GM04504 (cell line): ENCODE data around the gene SLC4A4.
A peak's percentile ranks its signal among the peaks of the same experiment; 100 is the strongest.
"Not testable (repeated sequence)": the region's sequence is repeated elsewhere in the genome, so short reads cannot be mapped to it uniquely, and the experiment has no call there.

Experiments
- DNase-seq: peaks from one replicate; pipeline ENCODE4 v3.0.0-alpha.2; 2012; ENCODE audit warnings: low read depth

SLC4A4 gene

GRCh38 chr4:71360844-71361243 lies 22.0 kb downstream of the SLC4A4 start:
- no peak for DNase-seq

GRCh38 chr4:71361476-71361875 lies 22.7 kb downstream of the SLC4A4 start:
- no peak for DNase-seq

GRCh38 chr4:71366766-71367165 lies 27.9 kb downstream of the SLC4A4 start:
- DNase-seq: no peak

DNA sequence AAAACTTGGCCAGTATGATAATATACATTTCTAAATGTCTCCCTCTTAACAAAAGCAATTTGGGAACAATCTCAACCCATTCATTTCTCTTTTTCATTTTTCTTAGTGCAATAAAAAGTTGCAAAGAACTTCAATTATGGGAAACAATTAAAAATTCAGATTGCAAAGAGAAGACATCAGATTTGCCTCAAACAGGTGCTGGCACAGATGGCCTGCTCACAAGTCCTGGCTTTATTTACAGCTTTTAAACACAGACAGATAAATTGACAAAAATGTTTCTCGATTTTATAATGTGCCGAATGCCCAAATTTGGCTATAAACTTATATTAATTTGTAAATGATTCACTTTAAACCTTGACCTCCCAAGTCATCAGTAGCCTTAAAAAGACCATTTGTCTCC lies 28.7 kb downstream of the SLC4A4 start:
- no peak for DNase-seq

DNA sequence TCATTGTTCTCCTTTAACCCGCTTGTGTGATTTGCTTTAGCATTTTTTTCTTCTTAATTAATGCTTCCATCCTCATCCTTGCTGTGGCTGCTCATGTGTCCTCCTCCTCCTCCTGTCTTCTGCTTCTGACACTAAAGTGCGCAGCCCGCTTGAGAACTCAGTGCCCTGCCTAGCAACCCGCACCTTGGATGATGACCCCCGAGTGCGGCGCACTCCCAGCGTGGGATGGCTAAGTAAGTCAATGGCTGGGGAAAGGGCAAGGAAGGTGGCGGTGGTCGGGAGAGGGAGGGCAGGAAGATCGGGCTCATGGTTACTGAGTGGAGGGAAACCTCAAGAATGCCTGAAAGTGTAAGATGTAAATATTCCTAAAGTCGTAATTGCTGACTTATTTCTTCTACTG lies 30.1 kb downstream of the SLC4A4 start:
- no peak for DNase-seq

DNA sequence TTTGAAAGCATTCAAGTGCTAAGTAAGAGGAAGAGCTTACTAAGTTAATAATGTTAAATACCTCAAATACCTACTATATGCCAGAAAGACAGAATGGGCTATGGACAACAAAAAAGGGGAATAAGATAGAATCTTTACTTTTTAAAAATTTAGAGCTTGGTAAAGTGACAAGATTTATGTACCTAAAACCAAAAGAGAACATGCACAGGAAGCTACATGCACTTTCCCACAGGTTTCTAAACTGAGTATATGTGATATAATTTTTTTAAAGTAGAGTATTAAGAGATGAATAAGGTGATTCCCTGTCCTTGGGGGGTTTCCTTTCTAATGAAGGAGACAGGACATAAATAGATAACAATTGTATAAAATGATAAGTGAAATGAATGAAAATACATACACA lies 30.7 kb downstream of the SLC4A4 start:
- DNase-seq: no peak

DNA sequence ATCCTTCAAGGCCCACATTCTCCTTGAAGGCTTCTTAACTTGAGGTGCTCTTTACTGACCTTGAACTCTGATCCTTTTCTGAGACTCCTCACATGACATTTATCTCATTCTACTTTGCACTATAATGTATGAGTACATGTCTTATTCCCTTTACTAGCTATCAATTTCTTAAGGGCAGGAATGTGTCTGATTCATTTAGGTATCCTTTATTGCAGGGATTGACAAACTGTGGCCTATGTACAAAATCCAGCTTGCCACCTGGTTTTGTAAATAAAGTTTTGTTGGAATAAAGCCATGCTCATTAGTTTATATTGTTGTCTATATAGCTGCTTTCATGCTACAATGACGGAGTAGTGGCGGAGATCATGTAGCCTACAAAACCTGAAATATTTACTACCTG lies 36.7 kb downstream of the SLC4A4 start:
- no peak for DNase-seq

DNA sequence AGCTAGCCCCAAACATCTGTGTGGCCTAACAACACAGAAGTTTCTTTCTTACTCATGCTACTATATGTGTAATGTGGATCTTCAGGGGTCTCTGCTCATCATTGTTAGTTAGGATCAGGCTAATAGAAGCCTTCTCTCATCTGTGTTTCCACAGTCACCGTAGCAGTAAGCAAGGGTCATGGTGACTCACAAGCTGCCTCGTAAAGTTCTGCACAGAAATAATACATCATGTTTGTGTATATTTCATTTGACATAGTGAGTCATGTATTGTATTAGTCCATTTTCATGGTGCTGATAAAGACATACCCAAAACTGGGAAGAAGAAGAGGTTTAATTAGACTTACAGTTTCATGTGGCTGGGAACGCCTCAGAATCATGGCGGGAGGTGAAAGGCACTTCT lies 38.7 kb downstream of the SLC4A4 start:
- peak; percentile 79 for DNase-seq

GRCh38 chr4:71379126-71379525 lies 40.3 kb downstream of the SLC4A4 start:
- no peak for DNase-seq

DNA sequence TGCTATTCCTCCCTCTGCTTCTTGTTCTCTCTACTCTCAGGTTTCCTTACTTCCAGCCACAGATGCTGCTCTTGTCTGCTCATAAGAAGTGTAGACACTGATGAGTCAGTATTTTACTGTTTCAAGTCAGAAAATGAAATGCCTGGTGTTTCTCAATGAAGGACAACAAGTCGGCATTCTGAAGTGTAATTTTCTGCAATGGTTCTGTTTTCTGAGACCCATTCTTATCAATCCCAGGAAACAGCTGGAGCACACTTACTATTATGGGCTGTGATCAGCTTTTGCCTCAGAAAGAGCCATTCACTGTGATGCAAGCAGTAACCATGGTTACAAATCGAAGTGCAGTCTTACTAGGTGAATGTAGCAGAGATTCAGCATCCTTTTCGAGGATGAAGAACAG lies 42.0 kb downstream of the SLC4A4 start:
- DNase-seq: peak; percentile 32

GRCh38 chr4:71382125-71382899 lies 43.5 kb downstream of the SLC4A4 start:
- DNase-seq: no peak

- DNase-seq: no peak
Observed at GRCh38 chr4:71382900-71383560, 44.2 kb downstream of the SLC4A4 start.

GRCh38 chr4:71383984-71384383 lies 45.2 kb downstream of the SLC4A4 start:
- DNase-seq: no peak

DNA sequence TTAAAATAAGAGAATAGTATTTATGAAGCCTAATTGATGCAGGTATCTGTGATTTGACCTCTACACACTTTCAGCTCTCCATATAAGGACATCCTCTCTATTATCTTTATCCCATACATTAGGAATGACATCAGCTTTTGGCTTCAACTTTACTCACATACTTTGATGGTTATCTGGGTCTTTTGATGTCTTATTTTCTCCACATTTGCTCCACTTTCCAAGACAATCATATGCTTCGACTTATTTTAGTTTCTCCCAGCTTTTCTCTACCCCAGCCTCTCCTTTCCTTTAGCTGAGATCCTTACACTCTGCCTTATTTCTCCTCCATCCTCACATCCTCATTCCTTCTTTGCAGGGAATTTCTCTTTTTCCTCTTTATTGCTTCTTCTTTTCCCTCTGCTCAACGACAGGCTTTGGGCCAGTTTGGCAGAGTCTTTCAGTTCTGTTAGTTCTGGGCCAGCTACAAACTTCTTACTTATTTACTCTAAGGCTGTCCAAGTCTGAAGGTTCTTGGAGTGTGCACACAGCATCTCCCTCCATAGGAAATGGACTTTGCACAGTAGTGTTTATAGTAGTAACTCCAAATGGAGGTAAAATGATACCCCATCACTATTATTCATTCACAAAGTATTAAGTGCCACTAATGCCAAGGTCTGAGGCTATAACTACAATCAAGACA lies 50.5 kb downstream of the SLC4A4 start:
- DNase-seq: no peak

GRCh38 chr4:71392109-71392508 lies 53.3 kb downstream of the SLC4A4 start:
- DNase-seq: no peak

- DNase-seq: no peak
Observed at GRCh38 chr4:71396382-71396781, 57.6 kb downstream of the SLC4A4 start.

DNA sequence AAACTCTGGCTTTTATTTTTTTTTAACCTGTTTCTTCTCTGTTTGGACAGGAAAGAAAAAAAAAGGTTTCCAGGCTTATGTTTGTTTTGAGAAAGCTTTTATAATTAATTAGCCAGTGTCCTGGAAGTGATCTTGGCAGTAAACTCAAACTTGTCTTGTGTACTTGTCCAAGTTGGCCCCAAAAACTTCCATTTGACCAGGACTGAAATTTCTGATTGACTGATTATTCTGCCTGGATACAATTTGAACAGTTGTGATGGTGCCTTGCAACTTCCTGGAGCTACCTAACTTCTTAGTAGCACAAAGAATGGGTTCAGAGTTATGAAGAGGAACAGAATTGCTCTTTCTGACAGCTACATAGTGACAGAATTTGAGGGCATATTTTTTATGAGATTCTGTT lies 62.0 kb downstream of the SLC4A4 start:
- no peak for DNase-seq

GRCh38 chr4:71402616-71403015 lies 63.8 kb downstream of the SLC4A4 start:
- no peak for DNase-seq

DNA sequence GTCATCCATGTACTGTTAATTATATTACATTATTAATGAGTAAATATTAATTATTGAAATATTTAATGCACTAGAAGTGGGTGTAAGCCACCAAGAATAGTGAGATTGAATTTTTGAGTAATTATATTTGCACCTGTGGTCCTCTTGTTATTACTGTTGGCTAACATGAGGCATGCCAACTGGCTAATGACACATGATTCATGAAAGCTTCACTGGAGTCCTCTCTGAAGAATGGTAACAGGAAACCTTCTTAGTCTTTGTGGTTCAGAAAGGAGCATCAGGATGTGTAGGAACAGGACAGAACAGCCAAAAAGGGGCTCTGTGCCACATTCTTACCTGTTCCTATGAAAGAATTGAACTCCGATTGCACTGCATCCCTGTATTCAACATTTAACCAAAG lies 65.2 kb downstream of the SLC4A4 start:
- no peak for DNase-seq

DNA sequence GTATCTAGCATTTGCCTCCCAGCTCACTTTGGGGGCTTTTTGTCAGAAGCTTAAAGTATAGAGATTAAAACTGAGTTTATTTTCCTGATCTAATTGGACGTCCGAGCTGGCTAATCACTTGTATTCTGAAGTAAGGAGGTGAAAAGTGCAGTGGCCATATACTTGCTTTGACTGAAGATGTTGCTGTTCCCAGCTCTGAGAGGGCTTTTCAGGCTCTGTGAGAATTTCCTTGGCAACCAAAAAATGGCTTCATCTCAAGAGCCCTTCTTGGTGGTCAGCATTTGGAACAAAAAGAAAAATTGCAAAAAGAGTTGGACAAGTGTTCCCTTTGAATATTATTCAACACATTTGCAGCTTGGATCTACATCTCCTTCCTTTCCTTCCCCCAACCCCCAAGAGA lies 67.0 kb downstream of the SLC4A4 start:
- no peak for DNase-seq

DNA sequence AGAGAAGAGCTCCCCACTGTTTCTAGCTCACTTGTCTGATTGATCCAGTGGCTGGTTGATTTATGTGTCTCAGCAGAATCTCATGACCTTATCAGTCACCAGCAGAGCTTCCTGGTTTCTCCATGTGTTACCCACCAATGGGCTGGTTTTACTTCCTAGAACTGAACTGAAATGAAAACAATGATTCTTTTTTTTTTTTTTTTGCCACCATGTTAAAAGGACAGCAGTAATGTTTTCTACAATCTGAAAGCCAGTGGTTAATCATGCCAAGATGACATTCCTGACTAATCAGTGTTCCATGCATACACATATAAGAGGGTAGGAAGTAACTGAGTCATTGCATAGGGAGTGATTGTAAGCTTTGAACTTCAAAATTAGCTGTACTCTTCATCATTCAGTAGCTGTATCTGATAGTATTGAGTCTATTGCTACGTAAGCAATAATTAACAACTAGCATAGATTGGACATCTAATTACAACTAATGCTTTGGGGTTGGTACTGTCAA lies 67.7 kb downstream of the SLC4A4 start:
- DNase-seq: peak; percentile 17

DNA sequence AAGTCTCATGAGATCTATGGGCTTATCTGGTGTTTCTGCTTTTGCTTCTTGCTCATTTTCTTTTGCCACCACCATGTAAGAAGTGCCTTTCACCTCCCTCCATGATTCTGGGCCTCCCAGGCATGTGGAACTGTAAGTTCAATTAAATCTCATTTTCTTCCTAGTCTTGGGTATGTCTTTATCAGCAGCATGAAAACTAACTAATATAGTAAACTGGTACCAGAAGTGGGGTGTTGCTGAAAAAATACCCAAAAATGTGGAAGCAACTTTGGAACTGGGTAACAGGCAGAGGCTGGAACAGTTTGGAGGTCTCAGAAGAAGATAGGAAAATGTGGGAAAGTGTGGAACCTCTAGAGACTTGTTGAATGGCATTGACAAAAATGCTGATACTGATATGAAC lies 70.1 kb downstream of the SLC4A4 start:
- DNase-seq: not testable (repeated sequence)

GRCh38 chr4:71411981-71412380 lies 73.2 kb downstream of the SLC4A4 start:
- DNase-seq: no peak
